ENCODE results near the gene GREB1.

GREB1 gene

DNA sequence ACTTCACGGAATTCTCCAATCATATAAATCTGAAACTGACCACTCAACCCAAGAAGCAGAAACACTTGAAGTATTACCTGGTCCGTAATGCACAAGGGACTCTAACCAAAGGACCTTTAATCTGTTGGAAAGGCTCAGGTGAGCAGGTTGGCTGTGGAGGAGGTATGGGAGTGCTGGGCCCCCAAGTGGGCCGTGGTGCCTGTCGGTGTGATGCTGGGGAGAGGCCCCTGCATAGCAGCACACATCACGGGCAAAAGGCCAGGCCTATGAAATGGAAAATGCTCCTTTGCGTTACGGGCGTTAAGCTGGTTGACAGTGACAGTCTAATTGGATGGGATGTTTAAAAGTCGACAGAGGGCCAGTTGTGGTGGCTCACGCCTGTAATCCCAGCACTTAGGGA, 42.6 kb downstream of the GREB1 start:
- H3K9me3 ChIP-seq: no peaks in the 10 kb centered on the region
- H3K36me3 ChIP-seq: no peaks in the 10 kb centered on the region
- no peak overlapping the region for H3K4me3 ChIP-seq (ENCODE audit: low read depth in 1 of 2, low read length in 1 of 2)
- peaks cover 6% of the 10 kb centered on the region for H3K27me3 ChIP-seq
- no peak overlapping the region for H3K27ac ChIP-seq
- TF ChIP-seq, protein P1, sequence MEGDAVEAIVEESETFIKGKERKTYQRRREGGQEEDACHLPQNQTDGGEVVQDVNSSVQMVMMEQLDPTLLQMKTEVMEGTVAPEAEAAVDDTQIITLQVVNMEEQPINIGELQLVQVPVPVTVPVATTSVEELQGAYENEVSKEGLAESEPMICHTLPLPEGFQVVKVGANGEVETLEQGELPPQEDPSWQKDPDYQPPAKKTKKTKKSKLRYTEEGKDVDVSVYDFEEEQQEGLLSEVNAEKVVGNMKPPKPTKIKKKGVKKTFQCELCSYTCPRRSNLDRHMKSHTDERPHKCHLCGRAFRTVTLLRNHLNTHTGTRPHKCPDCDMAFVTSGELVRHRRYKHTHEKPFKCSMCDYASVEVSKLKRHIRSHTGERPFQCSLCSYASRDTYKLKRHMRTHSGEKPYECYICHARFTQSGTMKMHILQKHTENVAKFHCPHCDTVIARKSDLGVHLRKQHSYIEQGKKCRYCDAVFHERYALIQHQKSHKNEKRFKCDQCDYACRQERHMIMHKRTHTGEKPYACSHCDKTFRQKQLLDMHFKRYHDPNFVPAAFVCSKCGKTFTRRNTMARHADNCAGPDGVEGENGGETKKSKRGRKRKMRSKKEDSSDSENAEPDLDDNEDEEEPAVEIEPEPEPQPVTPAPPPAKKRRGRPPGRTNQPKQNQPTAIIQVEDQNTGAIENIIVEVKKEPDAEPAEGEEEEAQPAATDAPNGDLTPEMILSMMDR (IDR thresholded peaks at IDR 0.05): no peak
- no peaks in the 10 kb centered on the region for H3K4me1 ChIP-seq (ENCODE audit: control insufficient read depth in 1 of 2, insufficient read depth in 1 of 2, low read depth in 1 of 2, low read length in 1 of 2)

DNA sequence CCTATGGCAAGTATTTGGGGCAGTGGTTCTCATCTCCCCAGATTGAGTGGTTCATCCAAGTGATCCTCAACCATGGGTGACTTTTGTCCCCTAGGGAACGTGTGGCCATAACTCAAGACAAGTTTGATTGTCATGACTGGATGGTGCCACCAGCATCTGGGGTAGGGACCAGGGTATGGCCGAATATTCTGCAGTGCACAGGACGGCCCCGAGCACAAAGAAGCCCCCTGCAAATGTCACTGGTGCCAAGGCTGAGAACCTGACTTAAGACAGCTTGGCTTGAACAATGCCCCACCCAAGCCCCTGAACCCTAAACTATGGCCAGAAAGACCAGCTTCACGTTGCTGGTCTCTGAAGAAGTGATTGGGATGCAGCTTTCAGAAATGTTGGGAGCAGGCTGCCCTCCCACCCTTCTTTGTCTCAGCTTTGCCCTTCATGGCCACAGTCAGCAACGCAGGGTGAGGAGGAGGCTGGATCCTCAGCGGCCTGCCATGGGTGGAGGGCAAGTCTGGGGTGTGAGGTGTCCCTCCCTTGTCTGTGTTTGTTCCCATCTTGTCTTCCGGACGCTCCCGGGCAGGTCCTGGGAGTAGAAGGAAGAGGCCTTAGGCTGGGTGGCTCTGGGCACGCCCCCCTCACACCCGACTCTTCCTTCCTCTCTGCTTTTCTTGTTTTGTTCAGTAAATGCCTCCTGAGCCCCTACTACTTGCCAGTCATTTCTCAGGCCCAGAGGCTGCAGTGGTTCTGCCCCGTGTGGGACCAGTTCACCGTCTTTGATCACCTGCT, 43.4 kb downstream of the GREB1 start:
- no peaks in the 10 kb centered on the region for H3K4me1 ChIP-seq (ENCODE audit: control insufficient read depth in 1 of 2, insufficient read depth in 1 of 2, low read depth in 1 of 2, low read length in 1 of 2)
- no peaks in the 10 kb centered on the region for H3K36me3 ChIP-seq
- H3K9me3 ChIP-seq: no peaks in the 10 kb centered on the region
- H3K4me3 ChIP-seq (ENCODE audit: low read depth in 1 of 2, low read length in 1 of 2): no peak overlapping the region
- no peak overlapping the region for H3K27ac ChIP-seq
- TF ChIP-seq, protein P1 (IDR thresholded peaks at IDR 0.05): no peak
- peaks cover 6% of the 10 kb centered on the region for H3K27me3 ChIP-seq

DNA sequence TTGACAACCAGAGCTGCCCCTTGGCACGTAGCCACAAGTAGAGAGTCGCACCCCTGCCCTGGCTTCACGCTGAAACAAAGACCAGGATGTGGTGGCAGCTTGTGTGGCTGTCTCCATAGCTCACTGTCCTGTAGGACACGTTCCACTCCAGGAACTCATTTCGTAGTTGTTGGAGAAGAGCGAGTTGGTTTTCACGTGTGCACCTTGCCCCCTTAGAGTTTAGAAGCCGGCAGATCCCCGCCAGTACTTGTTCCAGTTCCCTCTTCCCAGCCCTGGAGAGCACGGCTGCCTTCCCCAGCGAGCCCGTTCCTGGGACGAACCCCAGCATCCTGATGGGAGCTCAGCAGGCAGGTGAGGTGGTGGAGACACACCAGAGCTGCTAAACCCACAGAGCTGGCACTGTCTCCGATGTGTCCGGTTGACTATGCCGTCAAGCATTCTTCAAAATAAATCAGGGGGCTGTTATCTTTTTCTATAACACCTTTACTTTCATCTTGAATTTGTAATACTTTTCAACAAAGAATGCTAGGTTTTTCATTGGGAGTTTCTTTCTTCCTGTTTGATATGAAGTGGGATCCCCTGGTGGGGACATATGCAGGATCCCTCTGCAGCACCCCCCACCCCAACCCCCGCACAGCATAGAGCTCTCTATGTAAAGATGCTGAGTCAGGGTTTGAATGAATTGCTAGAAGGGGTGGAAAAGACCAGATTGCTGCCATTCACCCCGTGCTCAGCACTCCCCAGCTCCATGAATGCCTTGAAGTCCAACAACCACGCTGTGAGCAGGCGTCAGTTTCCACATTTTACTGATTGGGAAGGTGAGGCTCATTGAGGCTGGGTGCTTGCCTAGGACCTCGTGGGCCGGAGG, 44.5 kb downstream of the GREB1 start:
- no peaks in the 10 kb centered on the region for H3K4me1 ChIP-seq (ENCODE audit: control insufficient read depth in 1 of 2, insufficient read depth in 1 of 2, low read depth in 1 of 2, low read length in 1 of 2)
- H3K27ac ChIP-seq: no peak overlapping the region
- no peak overlapping the region for H3K4me3 ChIP-seq (ENCODE audit: low read depth in 1 of 2, low read length in 1 of 2)
- H3K9me3 ChIP-seq: no peaks in the 10 kb centered on the region
- TF ChIP-seq, protein P1 (IDR thresholded peaks at IDR 0.05): no peak
- H3K27me3 ChIP-seq: peaks cover 6% of the 10 kb centered on the region
- no peaks in the 10 kb centered on the region for H3K36me3 ChIP-seq

DNA sequence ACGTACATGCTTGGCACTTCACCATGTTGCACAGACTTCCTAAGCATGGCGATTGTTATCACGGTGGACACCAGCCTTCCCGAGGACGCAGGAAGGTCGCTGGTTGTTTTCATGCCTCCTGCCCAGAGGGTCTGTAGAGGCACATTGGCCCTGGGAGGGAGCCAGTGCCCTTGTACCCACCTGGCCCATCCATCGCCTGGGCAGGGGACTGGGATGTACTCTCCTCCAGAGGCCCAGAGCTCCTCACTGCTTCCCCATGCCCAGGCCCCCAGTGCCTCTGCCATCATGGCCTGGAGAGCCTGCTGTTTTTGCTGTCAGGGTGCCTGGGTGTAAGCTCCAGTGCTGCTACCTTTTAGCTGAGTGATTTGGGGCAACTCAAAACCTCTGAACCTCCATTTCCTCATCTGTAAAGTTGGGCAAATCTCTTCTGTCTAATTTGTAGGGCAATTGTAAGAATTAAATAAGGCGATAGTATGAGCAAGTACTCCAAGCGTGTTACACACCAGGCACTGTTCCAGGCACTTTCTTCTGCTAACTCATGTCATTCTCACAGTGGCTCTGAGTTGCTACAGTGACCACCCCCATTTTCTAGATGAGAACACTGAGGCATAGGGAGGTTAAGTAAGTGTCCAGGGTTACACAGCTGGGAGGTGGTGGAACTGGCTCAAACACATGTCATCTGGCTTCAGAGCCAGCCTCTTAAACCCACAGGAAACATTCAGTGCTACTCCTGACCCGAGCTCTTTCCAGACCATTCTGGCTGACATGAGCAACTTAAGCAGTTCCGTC, 45.3 kb downstream of the GREB1 start:
- TF ChIP-seq, protein P1 (IDR thresholded peaks at IDR 0.05): no peak

DNA sequence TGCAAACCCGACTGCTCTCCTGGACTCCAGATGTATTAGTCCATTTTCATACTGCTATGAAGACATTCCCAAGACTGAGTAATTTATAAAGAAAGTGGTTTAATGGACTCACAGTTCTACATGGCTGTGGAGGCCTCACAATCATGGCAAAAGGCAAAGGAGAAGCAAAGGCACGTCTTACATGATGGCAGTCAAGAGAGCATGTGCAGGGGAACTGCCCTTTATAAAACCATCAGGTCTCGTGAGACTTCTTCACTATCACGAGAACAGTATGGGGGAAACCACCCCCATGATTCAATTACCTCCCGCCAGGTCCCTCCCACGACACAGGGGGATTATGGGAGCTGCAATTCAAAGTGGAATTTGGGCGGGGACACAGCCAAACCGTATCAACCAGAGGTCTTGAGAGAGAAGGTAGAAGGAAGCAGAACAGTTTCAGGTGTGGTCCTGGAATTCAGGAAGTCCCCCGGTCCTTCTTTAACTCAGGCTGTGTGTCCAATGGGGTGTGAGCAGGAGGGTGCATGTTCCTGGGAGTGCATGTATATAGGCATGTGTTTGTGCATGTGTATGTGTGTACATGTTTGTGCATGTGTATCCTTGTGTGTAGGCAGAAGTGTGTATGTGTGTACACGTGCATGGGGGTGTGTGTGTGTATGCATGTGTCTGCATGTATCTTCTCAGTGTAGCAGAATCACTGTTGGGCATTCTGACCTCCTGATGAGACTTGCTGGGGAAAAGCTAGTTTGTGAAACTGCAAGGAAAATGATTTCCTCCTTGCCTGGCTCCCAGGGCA, 46.2 kb downstream of the GREB1 start:
- Histone ChIP-seq H3K9me3 (no peaks in the 10 kb centered on the region), H3K36me3 (no peaks in the 10 kb centered on the region), H3K4me1 (ENCODE audit: control insufficient read depth in 1 of 2, insufficient read depth in 1 of 2, low read depth in 1 of 2, low read length in 1 of 2) (no peaks in the 10 kb centered on the region), H3K27me3 (peaks cover 6% of the 10 kb centered on the region), H3K27ac (no peak overlapping the region), H3K4me3 (ENCODE audit: low read depth in 1 of 2, low read length in 1 of 2) (no peak overlapping the region)
- TF ChIP-seq, protein P1 (IDR thresholded peaks at IDR 0.05): no peak

More for the DNA sequence above, 45.3 kb downstream of the GREB1 start:
- Histone ChIP-seq H3K4me1 (ENCODE audit: control insufficient read depth in 1 of 2, insufficient read depth in 1 of 2, low read depth in 1 of 2, low read length in 1 of 2) (no peaks in the 10 kb centered on the region), H3K9me3 (no peaks in the 10 kb centered on the region), H3K36me3 (no peaks in the 10 kb centered on the region), H3K27me3 (peaks cover 6% of the 10 kb centered on the region), H3K4me3 (ENCODE audit: low read depth in 1 of 2, low read length in 1 of 2) (no peak overlapping the region), H3K27ac (no peak overlapping the region)
